ENCODE results near the gene CYP4A22.
A peak's percentile ranks its signal among the peaks of the same experiment; 100 is the strongest.
"Not testable (repeated sequence)": the region's sequence is repeated elsewhere in the genome, so short reads cannot be mapped to it uniquely, and the experiment has no call there.

The CYP4A22 gene

DNA sequence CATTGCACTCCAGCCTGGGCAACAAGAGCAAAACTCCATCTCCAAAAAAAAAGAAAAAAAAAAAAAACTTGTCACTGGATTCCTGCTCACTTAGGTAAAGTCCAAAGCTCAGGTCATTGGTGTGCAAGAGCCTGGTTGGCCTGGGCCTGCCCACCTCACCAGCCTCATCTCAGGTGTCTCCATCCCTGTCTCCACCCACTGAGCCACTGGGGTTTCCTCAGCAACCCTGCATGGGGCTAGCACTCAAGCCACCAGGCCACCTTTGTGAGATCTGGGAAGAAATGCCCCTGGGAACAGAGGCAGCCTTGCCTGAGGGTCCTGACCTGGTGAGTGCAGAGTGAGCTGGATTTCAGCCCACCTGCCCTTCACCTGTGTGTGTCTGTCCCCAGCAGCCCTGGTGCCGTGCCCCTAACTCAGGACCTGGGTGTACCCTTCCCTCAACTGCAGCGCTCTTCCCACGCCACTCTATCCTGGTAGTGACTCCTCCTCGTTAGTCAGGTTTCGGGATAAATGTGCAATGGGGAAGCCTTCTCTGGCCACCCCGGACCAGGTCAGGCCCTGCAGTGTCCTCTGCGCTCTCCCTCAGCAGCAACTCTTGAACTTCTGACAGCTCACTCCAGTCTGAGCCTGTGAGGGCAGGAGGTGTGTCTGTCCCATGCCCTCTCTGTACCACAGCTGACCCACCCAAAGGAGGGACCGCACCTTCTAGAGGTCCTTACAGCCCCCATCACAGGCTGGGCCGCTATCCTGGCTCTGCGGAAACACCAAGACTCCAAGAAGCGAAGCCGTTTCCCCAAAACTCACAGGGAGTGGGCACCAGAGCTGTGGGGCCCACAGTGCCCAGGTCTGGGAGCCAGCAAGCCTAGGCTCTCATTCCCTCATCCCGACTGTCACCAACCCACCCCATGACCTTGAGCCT is 49.3 kb downstream of the CYP4A22 start:
- no peak for DNase-seq

DNA sequence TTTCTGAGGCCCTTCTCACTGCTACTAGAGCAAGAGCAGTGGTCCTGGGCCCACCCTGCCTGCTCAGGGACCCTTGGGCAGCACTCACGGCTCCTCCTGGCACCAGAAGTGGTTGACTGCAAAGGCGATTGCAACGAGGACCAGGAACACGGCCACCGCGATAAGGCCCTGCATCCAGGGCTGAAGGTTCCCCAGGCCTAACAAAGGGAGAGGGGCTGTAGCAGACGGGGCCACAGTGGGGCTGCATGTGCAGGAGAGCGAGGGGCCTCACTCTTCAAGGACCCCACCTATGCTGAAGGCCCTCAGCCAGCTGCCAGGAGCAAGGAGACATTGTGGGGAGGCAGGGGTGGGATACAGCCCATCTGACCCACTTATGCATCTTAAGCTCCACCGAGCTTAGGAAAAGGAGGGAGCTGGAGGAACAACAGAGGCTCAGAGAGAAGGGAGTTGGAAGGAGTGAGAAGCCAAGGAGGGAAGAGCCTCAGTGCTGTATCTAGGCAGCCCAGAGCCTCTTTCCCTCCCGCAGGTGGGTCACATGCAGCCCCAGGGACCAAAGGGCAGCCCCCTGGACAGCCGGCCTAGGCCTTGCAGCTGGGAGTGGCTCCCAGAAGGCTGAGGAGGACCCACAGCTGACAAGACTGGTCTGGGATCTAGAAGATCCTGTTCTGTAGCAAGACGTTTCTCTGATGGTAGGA is 50.1 kb downstream of the CYP4A22 start:
- no peak for DNase-seq

DNA sequence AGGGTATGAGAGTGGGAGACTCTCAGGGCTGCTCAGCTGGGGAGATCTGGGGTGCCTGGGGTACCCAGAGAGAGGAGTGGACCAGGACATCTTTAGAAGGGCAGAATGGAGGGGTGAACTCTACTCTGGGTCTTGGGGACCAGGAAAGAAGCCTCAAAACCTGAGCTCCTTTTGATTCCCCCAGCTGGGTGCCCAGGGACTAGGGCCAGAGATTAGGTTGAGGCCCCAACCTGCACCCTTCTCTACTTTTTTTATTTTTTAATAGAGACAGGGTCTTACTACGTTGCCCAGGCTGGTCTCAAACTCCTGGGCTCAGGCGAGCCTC is 50.6 kb downstream of the CYP4A22 start:
- no peak for DNase-seq

DNA sequence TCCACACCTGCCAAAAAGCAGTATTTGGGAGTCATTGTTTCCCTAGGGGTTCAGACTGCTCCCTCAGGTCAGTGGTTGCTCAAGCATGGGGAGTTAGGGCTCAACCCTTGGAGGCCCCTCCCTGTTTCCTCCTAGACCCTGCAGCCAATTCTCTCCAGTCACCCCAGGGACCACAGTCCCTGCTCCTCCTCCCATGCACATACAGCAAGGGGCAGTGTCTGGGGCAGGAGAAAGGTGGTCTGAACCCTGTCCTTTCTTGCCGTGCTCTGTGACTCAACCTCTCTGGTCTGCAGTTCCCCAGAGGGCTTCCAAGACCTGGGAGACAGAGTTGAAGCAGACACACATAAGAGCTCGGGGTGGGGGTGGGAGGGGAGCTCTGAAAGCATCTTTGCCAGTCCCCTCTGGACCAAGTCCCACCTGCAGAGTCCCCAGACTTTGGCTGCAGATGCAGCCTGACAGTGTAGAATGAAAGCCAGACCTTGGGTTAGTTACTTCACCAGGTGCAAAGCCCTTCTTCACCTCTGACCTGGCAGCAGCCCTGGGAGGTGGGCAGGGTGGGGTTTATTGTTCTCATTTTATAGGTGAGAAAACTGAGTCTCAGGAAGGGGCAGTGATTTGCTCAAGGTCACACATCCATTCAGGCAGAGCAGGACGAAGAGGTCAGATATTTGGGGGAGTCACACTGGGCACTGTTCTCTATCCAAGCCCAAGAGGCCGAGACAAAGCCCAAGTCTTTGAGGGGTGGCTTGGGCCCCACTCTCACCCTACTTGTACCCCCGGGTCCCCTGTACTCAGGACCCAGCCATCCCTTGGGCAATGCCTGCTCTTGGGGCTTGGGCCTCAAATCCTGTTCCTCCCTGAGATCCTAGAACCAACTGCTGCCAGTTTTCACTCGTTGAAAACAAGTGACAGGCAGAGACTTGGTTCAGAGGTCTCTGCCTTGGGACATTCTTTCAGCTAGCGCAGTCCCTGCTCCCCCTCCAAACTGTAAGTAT is 51.8 kb downstream of the CYP4A22 start:
- DNase-seq, result peak in 1 of 2 donors; percentile 11

DNA sequence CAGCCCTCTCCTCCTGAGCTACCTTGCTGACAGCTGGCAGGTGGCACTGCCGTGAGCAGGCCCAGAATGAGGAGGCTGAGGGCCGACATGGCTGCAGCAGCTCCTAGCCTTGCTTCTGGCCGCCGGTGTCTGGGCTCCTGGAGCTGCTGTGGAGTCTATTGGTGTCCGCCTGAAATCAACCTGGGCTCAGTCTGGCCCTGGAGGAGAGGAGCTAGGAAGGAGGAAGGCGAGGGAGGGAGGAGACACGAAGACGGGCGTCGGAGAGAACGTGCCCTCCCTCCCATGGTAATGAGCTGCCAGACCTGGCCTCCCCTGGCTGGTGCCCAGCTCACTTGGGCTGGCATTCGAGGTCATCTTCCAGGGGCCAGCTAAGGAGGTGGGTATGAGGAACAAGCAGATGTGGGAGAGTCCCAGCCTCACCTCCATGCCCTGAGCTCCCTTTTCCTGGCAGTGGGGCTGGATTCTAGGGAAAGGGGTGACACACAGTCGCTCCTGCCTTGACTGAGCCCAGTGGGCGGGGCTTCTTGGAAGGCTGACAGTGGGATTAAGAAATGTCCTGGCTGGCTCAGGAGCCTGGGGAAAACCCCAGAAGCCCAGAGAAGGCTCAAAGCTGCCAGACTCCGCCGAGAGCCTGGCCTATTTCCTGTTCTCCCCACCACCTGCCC is 52.7 kb downstream of the CYP4A22 start, which contains the start of gene PDZK1IP1:
Gene PDZK1IP1, minus strand, starts transcription at position 193 of the 665 bp plus-strand sequence. Its CDS starts 104 bp downstream, at position 89.
- DNase-seq, result peak in 1 of 2 donors; percentile 6

DNA sequence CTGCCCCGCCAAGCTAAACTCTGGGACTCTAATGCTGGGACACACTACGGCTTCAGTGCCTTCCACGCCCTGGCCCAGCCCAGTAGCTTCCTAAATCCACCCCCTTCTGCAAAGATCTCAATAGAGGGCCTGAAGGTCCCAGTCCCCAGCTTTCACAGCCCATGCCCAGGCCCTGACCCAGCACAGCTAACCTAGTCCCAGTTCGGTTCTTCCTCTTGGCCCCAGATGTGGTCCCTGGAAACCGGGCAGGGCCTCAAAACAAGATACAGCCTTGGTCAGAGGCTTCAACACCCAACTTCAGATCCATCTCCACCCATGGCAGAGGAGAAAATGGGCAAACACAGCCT is 53.2 kb downstream of the CYP4A22 start:
- DNase-seq, result no peak

DNA sequence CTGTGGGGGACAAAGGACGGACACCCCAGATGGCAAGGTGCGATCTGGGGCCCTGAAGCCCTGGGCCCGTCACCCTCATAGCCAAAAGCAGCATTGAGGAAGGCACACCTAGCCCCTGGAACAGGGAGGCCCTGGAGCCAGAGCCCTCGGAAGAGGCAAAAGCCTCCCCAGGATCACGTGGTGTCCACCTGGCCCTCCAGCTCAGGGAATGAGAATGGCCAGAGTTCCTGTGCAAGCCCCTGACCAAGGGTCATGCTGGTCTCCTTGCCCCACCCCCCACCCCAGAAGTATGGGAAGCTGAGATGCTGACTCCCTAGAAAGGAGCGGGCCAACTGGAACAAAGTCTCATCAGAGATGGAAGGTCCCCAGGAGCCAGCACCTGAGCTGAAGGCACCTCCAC is 53.6 kb downstream of the CYP4A22 start:
- DNase-seq, result no peak

DNA sequence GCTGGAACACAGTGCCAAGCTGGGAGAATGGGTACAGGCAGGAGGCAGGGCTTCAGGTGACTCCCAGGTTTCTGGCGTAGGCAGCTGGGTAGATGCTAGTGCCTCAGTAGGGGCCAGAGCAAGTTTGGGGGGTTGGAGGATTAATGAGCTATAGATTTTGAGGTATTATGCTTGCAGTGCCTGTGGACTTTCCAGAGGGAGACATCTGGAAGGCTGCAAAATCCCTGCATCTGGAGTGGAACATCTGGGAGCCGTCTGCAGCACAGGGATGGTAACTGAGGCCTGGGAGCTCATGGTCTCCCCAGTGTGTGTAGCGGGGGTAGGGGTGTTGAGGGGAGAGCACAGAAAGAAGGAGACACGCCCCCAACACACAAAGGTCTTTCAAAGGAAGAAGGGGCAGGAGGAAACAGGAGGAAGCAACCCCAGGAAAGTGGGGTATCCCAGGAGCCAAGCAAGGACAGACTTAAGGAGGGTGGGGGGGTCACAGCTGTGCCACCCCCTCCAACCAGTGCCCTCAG is 54.8 kb downstream of the CYP4A22 start:
- DNase-seq, result no peak

DNA sequence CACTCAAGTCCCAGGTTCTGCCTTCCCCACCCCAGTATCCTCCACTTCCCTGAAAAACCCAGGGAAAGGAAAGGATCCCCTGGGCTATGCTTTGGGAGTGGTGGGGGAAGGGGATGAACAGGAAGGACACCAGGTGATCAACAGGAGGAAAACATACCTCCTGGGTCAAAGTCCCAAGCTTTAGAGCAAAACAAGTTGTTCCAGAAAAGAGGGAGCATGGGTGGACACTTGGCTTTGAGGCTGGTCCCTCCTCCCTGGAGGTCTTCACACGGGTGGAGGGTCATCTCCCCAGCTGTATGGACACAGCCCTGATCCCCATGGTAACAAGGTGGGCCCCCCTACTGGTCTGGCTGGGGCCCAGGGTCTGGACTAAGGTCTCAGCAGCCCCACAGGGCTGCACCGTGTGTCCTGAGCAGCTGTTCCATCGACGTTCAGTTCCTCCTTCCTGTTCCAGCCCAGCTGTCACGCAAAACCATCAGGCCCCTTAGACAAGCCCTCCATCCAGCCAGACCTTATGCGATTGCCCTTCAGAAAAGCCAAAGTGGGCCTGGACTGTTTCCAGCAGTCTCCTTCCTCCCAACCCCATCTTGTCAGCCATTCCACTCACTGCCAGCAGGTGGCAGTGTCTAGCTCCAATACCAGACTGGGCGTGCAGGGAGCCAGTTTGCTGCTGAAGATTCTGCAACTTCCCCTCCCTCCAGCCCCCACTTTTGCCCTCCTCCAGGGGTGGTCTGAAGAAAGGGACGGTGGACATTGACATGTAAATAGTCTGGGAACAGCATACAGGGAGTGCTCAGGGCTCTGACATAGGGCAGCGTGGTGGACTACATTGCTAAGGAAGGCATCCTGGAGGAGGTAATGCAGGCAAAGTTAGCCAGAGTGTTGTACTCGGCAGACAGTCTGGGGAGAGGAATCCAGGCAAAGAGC is 55.5 kb downstream of the CYP4A22 start:
- peak; percentile 75 to 76 for DNase-seq

DNA sequence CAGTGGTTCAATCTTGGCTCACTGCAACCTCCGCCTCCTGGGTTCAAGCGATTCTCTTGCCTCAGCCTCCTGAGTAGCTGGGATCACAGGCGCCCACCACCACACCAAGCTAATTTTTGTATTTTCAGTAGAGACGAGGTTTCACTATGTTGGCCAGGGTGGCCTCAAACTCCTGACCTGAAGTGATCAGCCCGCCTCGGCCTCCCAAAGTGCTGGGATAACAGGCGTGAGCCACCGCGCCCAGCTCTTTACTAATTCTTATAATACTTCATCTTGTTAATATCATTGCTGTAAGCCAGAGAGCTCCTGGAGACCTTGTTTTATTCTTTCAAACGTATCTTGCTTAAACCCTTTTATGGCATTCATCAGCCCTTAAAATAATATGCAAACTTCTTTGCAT is 56.3 kb downstream of the CYP4A22 start:
- DNase-seq, result not testable (repeated sequence)

DNA sequence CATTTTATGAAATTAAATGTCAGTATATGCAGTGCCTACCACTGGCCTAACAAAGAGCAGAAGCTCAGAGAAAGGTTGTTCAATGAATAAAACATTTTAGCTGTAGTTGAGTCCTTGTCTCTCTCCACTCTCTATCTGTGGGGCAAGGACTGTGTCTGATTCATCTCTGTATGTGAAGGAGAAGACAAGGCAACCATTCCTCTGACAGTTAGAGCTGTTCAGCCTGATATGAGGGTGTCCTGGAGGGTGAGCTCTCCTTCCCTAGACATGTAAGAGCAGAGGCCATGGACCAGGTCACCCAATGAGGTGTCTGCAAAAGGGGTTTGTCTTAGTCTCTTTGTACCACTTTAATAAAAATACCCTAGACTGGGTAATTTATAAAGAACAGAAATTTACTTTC is 57.1 kb downstream of the CYP4A22 start:
- DNase-seq, result no peak

DNA sequence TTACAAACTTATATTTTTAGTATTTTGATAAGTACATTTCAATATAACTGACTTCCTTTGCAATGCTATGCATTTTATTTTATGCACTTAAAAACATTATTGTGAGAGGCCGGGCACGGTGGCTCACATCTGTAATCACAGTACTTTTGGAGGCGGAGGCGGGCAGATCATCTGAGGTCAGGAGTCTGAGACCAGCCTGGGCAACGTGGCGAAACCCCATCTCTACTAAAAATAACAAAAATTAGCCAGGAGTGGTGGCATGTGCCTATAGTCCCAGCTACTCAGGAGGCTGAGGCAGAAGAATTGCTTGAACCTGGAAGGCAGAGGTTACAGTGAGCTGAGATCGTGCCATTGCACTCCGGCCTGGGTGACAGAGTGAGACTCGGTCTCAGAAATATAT is 58.7 kb downstream of the CYP4A22 start:
- not testable (repeated sequence) for DNase-seq

DNA sequence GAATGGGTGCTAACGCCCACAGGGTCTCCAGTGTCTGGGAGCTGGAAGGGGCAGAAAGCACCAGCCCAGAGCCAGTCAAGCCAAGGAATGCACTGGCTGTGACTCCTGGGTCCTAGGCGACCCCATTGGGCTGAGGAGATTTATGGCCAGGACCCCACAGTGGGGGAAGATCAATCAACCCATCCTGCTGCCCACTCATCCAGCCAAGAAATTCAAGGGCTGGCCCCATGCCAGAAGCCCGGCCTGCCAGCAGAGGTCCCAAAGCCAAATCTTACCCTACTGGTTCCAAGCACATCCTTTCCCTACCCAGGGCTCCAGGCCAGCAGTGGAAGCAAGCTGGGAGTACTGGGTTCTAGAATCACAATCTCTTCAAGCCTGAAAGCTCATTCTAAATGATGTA is 59.4 kb downstream of the CYP4A22 start:
- DNase-seq, result no peak

DNA sequence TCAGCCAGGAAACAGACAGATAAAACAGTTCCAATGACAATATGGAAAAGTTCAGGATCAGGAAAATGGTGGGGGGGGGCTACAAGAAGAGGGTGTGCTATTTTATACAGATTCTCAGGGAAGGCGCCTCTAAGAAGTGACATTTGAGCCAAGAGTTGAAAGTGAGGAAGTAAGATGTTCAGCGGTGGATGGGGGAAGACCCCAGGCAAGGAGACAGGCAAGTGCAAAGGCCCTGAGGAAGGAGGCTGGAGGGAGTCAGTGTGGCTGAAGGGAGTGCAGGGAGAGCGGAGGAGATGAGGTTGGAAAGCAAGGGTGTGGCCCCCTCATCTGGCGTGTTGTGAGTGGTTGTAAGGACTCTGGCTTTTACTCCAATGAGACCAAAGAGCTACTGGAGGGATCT is 61.0 kb downstream of the CYP4A22 start:
- DNase-seq, result no peak
